ENCODE data around the gene CPSF4L. TPM values are rescaled to one million over a fixed set of nuclear protein-coding genes. Genes with fewer than 3 reads are reported as not detected.

The CPSF4L gene
- total and polyA plus RNA-seq, 2 of the 13 experiments (the other 11 are each of a cell fraction or from before 2014, with no cell fraction given) = 0.73 to 1.6 TPM

- no peak for TF ChIP-seq ZNF646 (CRISPR knock-in tag; IDR thresholded peaks at IDR 0.05)
- TF ChIP-seq ZNF670 (CRISPR knock-in tag; IDR thresholded peaks at IDR 0.05; ENCODE audit: borderline replicate concordance) = no peak
- no peak for TF ChIP-seq STAT6 (CRISPR knock-in tag; IDR thresholded peaks at IDR 0.05; ENCODE audit: borderline replicate concordance)
- no peak for TF ChIP-seq ZSCAN22 (CRISPR knock-in tag; IDR thresholded peaks at IDR 0.05)
- peak; percentile 49; the same call in 1 of the 2 replicates for TF ChIP-seq ZSCAN31 (CRISPR knock-in tag; IDR thresholded peaks at IDR 0.05; ENCODE audit: low read depth)
- TF ChIP-seq ZNF547 (CRISPR knock-in tag; IDR thresholded peaks at IDR 0.05) = no peak
- TF ChIP-seq TMF1 (CRISPR knock-in tag; IDR thresholded peaks at IDR 0.05; ENCODE audit: low read depth) = no peak
- no peak for TF ChIP-seq SMAD3 (CRISPR knock-in tag; IDR thresholded peaks at IDR 0.05)
- peak; percentile 68; the same call in 1 of the 2 replicates for TF ChIP-seq ZNF564 (CRISPR knock-in tag; IDR thresholded peaks at IDR 0.05)
- TF ChIP-seq NR2F6 (IDR thresholded peaks at IDR 0.05) = no peak
- TF ChIP-seq NR2F6 (CRISPR knock-in tag; IDR thresholded peaks at IDR 0.05) = no peak
- no peak for TF ChIP-seq ZNF382 (CRISPR knock-in tag; IDR thresholded peaks at IDR 0.05; ENCODE audit: borderline replicate concordance)
- 0 out of 2 replicates have a peak, but pooled peaks have one; percentile 26 for TF ChIP-seq MXD3 (CRISPR knock-in tag; IDR thresholded peaks at IDR 0.05)
- TF ChIP-seq CAMTA2 (CRISPR knock-in tag; IDR thresholded peaks at IDR 0.05; ENCODE audit: borderline replicate concordance) = no peak; the same call in 1 of the 2 replicates
- TF ChIP-seq SSRP1 (CRISPR knock-in tag; IDR thresholded peaks at IDR 0.05) = no peak
- TF ChIP-seq ZNF616 (CRISPR knock-in tag; IDR thresholded peaks at IDR 0.05; ENCODE audit: low read depth) = no peak
- TF ChIP-seq RELA (CRISPR knock-in tag; IDR thresholded peaks at IDR 0.05) = 0 out of 2 replicates have a peak, but pooled peaks have one; percentile 13
- no peak for TF ChIP-seq ZSCAN9 (CRISPR knock-in tag; IDR thresholded peaks at IDR 0.05; ENCODE audit: borderline replicate concordance)
- no peak for TF ChIP-seq NBN (conservative IDR thresholded peaks at IDR 0.05)
- 0 out of 2 replicates have a peak, but pooled peaks have one; percentile 15 for TF ChIP-seq ZNF776 (CRISPR knock-in tag; IDR thresholded peaks at IDR 0.05)
- peak; percentile 48; the same call in 1 of the 2 replicates for TF ChIP-seq MEF2D (CRISPR knock-in tag; IDR thresholded peaks at IDR 0.05)
These were observed 28.9 kb downstream of the CPSF4L start (continued) for GRCh38 chr17:73232587-73233373.

Data from HepG2 (cell line).